Stimulated activated CD8-positive, alpha-beta memory T cell treated with anti-CD3 and anti-CD28 coated beads, Interleukin-7, amount 100 ng/mL, for 4 hours (primary cell): Measurements from ENCODE around the gene ARID2.

Source experiments
- DNase-seq, 2 donors: peaks; one replicate each; pipeline ENCODE4 v3.0.0-alpha.2; 2020; ENCODE audit warnings: low read depth in 2 of 2

ARID2 gene, protein sequence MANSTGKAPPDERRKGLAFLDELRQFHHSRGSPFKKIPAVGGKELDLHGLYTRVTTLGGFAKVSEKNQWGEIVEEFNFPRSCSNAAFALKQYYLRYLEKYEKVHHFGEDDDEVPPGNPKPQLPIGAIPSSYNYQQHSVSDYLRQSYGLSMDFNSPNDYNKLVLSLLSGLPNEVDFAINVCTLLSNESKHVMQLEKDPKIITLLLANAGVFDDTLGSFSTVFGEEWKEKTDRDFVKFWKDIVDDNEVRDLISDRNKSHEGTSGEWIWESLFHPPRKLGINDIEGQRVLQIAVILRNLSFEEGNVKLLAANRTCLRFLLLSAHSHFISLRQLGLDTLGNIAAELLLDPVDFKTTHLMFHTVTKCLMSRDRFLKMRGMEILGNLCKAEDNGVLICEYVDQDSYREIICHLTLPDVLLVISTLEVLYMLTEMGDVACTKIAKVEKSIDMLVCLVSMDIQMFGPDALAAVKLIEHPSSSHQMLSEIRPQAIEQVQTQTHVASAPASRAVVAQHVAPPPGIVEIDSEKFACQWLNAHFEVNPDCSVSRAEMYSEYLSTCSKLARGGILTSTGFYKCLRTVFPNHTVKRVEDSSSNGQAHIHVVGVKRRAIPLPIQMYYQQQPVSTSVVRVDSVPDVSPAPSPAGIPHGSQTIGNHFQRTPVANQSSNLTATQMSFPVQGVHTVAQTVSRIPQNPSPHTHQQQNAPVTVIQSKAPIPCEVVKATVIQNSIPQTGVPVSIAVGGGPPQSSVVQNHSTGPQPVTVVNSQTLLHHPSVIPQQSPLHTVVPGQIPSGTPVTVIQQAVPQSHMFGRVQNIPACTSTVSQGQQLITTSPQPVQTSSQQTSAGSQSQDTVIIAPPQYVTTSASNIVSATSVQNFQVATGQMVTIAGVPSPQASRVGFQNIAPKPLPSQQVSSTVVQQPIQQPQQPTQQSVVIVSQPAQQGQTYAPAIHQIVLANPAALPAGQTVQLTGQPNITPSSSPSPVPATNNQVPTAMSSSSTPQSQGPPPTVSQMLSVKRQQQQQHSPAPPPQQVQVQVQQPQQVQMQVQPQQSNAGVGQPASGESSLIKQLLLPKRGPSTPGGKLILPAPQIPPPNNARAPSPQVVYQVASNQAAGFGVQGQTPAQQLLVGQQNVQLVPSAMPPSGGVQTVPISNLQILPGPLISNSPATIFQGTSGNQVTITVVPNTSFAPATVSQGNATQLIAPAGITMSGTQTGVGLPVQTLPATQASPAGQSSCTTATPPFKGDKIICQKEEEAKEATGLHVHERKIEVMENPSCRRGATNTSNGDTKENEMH (N-terminal part only)

DNA sequence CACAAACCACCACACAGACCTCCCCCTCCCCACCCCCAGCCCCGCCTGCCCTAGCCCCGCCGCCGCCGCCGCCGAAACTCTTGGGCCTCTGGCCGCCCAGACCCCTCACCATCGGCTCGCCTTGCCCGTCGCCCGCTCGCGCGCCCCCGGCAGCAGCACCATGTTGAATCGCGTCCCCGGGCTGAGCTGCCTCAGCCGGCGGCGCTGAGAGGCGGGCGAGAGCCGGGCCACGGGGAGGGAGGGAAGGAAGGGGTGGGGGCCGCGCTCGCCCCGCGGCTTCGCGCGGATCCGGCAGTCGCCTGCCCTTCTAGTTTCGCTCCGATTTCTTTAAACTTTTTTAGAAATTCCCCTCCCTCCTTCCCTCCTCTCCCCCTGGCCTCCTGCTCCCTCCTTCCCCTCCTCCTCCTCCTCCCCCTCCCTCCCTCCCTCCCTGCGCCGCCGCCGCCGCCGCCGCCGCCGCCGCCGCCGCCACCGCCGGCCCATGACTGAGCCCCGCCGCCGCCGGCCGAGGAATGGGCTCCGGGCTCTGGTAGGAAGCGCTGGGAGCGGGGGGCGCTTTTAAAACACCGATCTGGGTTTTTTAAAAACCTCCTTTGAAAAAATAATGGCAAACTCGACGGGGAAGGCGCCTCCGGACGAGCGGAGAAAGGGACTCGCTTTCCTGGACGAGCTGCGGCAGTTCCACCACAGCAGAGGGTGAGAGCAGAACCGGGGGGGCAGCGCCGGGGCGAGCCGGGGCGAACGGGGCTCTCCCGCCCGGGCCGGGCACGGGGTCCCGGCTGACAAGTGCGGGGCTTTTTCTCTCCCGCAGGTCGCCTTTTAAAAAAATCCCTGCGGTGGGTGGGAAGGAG lies at the start of gene ARID2:
TSS of gene ARID2 (plus strand) at position 474 of the 851 bp plus-strand sequence. CDS start at position 605, 131 bp downstream.
- peak; percentile 33 to 59 for DNase-seq

DNA sequence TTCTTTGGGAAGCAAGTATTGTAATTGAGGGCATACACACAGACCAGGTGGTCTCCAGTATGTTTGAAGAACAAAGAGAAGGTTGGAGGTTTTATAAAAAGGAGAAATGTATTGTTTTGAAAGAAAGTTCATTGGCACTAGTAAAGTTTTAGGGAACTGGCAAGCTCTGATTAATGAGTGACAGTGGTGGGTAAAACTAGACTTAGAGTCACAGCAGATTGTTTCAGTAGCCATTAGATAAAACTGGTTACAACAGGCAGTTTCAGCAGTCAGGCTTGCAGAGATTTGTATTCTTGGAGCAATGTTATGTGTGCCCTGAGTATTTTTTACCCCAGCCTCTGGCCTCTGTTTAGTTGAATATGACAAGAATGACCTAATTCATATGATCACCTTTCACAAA lies 49.1 kb upstream of the ARID2 start:
- no peak for DNase-seq

DNA sequence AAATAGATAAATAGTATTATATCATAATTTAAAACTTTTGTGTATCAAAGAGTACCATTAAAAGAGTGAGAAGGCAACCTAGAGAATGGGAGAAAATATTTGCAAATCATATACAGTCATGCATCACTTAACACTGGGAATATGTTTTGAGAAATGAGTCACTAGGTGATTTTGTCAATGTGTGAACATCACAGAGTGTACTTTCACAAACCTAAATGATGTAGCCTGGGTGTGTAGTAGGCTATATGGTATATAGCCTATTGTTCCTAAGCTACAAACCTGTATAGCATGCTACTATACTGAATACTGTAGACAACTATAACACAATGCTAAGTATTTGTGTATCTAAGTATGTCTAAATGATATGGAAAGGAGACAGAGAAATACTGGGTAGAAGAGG lies 48.0 kb upstream of the ARID2 start:
- DNase-seq, result no peak

DNA sequence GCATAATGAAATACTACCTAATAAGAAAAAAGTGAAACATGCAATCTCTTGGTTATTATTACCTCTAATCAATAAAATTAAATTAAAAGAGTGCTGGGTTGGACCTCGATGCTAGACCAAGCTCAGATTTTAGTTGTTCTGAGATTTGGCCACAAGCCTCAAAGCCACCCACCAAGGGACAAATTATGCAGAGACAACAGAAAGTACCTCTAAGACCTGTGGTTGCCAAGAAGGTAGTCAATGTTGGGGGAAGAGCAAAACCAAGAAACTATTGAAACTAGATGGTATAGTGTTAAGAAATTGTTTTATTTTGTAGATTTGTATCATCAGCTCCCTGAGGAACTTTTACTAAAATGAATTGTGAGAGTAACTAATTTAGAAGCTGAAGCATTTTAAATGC lies 43.8 kb upstream of the ARID2 start:
- no peak for DNase-seq

DNA sequence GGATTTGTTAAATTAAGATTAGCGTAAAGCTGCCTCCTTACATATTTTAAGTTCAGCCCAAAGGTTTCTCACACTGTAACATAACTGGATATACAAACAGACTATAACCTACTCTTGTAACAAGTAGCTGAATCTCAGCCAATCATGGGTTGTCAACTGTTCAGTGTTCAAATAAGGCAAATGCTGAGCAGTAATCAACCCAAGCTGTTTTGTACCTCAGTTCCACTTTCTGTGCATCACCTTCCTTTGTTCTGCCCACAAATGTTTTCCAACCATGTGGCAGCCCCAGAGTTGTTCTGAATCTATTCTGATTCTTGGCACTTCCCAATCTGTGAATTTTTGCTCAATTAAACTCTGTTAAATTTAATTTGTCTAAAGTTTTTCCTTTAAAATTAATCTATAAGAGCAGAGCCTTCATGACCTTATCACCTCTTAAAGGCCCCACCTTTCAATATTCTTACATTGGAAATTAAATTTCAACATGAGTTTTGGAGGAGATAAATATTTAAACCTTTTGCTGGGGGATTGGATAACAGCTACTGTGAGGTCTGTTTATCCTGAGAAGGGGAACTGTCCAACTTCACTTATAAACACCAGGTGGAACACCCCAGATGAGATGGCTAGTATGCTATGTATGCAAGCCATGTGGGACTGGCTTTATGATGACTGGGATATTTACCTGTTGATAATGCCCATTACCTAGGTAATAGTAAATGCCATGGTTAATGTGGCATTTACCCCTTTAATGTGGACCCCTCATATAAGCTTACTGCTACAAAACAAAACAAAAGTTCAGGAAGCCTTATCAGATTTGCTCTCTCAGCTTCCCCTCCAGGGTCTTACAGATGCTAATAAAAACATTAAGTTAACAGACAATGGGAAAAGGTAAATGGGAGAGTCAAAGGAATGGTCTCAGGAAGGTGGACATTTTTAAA lies 42.2 kb upstream of the ARID2 start:
- DNase-seq, result no peak

DNA sequence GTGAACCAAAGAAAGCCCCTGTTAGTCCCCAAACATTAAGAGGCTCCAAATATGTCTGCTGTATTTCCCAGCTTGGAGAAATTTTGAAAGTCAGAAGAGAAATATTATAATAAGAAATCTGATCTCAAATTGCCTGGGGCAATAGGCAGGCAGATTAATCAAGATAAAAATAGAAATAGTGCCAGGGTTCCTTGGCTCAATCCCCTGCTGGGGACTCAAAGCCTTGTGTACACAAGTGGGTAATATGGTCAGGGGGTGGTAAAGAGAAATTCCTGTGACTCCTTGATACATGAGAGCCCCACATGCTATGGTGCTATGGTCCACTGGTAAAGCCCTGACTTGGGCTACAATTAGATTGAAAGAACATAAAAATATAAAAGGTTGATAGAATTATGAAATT lies 41.3 kb upstream of the ARID2 start:
- DNase-seq, result no peak

DNA sequence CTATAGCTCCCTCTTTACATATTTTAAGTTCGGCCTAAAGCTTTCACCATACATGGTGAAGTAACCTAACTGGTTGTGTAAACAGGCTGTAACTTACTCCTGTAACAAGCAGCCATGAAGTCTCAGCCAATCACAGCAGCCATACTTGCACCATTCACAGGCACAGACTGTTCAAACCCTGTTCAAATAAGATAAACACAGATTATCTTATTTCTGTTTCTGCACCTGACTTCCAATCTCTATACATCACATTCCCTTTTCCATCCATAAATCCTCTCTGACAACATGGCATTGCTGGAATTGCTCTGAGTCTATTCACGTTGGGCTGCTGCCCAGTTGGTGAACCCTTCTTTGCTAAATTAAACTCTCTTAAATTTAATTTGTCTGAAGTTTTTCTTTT lies 34.5 kb upstream of the ARID2 start:
- DNase-seq, result no peak

DNA sequence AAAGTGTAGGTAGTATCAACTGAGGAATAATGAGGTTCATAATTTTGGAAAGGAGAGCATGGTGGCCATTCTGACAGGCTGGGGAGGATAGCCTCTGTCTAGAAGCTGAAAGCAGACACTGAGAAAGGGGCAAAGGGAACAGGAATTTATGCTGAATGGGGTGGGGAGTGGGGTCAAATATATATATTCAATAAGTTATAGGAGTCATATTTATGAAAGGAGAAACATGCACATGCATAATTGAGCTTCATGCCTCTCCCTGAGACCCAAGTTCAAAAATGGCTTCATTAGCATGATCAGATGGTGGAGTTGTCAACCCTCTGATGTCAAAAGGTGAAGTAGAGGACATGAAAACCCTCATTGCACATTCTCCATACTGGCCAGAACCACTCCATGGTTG lies 33.9 kb upstream of the ARID2 start:
- no peak for DNase-seq

DNA sequence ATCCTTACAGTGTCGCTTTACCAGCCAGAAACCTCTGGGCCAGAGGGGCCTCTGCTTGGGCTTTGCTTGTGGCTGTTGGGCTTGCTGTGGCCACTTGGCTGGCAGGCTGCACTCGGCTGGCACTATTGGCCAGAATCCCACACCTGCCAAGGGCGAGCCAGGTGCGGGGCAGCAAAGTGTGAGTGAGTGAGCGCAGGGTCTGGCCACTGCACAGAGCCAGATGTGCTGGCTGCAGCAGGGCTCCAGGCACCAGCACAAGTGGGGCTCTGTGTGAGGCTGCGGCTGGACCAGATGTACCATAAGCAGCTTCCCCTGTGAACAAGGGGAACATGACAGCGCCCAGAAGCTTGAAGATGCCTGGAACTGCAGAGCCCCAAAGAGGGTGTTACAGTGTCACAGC lies 33.5 kb upstream of the ARID2 start:
- no peak for DNase-seq

DNA sequence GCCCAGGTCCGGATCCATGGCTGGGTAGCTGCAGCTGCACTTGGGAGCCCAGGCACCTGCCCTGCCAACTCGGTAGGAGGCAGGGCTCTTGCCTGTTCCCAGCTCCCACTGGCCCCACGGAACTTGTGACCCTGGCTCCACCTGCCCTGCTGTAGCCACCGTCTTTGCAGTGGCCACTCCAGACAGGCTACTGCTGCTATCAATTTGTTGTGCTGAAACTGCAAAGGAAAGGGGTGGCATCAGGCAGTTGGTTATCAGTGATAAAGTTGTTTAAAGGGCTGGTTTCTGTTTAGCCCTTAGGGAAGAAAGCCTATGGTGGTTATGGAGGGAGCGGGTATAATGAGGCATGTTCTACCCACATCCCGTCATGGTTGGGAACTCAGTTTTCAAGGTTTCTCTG lies 32.1 kb upstream of the ARID2 start:
- no peak for DNase-seq

DNA sequence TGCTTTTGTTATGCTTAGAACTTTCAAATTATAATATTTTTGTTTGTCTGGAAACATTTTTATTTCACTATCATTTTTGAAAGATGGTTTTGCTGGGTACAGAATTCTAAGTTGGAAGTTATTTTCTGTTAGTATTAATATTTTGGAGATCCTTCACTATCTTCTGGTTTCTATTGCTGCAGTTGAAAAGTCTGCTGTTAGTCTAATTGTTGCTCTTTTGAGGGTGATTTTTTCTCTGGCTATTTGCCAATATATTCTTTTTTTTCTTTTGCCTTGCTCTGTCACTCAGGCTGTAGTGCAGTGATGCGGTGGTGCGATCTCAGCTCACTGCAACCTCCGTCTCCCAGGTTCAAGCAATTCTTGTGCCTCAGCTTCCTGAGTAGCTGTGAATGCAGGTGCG lies 28.2 kb upstream of the ARID2 start:
- DNase-seq, result no peak

DNA sequence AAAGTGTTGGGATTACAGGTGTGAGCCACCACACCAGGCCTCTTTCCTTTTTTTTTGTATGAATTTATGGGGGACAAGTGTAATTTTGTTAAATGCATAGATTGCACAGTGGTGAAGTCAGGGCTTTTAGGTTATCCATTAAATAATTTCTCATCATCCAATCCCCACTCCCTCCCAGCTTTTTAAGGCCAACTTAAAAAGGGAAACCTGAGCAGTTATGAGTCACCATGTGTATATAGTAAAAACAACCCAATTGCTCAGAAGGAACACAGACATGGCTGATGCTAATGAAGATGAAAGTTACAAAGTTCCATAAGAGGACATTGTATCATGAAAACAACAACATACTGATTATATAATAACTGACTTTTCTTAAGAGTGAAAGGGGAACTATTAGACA lies 25.6 kb upstream of the ARID2 start:
- DNase-seq, result no peak

DNA sequence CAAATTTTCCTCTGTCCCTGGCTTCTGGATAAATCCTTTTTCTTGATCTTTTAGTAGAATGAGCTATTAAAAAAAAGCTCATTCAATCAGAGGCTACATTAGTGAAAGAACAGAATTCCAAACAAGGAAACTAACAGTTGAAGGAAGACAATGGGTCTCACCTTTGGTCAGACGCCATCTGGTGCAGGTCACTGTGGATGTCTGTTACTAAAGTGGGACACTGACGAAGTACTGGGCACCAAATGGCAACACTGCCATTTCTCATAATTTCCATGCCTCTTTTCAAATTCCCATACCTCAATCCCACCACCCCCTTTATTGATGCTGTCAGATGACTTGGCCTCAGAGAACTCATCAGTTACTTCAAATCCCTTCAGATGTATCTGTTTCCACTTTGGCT lies 24.5 kb upstream of the ARID2 start:
- DNase-seq, result no peak

DNA sequence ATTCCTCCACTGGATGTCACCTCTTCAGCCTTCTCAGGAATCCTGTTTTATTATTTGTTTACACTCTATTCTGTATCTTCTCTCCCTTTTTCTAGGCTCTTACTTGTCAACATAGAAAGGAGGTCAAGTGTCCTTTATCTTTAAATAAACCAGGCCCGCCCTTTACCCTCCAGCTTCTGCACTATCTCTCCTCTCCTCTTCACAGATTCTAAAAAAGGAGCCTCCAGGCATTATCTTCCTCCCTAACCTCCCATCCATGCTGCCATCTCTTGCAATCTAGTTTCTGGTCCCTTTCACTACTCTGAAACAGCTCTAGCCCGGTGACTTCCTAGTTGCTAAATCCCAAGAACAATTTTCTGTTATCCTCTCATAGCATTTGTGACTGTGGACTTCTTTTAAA lies 24.1 kb upstream of the ARID2 start:
- DNase-seq, result no peak

DNA sequence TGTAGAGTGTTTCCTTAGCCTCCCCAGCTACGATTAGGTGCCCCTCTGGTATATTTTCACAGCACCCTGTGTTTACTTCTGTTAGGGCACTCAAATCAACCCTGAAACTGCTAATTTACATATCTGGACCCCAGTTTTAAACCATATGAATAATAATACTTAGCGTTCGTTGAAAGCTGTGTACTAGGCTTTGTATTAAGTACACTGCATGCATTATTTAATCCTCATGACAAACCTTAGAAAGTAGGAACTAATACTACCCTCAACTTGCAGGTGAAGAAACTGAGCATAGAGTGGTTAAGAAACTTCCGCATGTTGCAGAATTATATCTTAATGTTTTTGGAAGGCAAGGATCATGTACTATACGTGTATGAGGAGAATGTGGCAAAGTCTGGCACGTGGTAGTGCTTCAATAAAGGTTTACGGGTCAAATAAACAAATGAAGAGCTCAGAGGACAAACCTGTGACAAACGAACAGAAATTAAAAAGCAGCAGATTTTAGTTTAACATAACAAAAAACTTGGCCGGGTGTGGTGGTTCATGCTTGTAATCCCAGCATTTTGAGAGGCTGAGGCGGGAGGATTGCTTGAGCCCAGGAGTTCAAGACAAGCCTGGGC lies 22.2 kb upstream of the ARID2 start:
- DNase-seq, result no peak

DNA sequence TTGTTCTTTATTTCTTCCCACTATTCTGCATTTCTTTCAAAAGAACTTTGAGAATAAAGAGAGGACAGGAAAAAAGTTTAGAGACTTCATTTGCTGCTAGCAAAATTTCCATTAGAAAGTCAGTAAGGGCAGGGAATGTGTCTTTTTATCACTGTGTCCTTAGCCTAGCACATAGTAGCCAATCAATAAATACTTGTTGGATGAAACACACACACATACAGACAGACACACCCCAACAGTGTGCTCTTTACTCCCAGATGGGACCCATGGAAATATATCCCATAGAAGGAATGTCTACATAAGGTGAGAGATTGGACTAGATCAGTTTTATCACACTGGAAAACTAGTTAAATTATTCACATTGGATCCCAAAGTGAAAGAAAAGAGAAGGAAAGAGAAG lies 21.1 kb upstream of the ARID2 start:
- DNase-seq, result no peak

DNA sequence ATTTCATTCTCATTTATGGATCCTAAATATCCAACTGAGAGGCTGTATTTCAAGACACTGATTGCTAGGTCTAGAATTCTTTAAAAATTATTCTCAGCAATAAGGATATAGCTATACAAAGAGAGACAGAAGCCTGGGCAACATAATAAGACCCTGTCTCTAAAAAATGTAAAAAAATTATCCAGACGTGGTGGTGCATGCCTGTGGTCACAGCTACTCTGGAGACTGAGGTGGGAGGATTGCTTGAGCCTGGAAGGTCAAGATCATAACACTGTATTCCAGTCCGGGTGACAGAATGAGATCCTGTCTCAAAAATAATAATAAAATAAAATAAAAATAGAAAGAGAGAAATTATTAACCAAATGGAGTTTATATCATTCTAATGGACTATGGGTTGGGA lies 20.6 kb upstream of the ARID2 start:
- DNase-seq, result no peak

DNA sequence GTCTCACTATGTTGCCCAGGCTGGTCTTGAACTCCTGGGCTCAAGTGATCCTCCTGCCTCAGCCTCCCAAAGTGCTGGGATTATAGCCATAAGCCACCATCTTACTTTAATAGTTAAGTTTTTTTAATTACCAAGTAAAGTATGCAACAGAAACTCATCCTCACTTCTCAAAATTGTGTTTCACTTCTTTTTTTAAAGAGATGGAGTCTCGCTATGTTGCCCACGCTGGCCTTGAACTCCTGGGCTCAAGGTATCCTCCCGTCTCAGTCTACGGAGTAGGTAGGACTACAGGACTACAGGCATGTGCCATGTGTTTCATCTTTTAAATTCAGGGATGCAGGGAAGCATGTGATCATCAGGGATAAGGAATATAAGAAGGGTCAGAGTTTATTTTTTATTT lies 17.2 kb upstream of the ARID2 start:
- no peak for DNase-seq

DNA sequence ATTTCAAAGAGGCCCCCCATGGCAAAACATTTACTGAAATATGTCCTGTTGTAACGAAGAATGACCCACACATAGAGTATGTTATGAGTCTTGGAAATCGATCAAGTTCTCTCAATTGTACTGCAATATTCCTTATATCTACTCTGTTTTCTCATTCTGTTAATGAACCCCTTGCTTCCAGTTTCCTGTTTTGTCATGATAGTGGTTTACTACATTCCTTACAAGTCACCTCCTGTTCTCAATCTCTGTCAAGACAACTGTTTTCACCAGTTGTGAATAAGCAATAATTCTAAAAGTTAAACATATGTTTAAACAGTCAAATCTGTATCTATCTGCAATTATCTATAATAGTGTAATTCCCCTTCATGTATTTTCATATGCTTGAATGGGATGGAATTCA lies 16.4 kb upstream of the ARID2 start:
- DNase-seq, result no peak

DNA sequence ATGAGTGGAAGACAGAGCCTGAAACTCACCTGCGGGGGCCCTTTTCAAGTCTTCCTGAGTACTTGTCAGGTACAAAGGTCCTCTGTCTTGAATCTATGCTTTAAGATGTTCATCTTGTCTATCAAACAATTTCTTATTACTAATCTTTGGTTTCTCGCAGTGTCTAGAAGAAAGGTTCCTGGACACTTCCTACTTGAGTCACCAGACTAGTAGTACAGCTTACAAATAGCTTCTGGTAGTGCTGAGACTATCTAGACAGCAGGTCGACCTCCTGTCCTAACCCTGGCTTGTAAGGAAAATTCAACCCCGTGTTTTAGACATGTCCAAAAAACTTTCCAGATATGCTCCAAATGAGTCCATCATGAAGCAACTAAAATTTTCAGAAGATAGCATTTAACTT lies 11.2 kb upstream of the ARID2 start:
- DNase-seq, result no peak
